ENCODE results near the gene GNG8.

Gene GNG8

DNA sequence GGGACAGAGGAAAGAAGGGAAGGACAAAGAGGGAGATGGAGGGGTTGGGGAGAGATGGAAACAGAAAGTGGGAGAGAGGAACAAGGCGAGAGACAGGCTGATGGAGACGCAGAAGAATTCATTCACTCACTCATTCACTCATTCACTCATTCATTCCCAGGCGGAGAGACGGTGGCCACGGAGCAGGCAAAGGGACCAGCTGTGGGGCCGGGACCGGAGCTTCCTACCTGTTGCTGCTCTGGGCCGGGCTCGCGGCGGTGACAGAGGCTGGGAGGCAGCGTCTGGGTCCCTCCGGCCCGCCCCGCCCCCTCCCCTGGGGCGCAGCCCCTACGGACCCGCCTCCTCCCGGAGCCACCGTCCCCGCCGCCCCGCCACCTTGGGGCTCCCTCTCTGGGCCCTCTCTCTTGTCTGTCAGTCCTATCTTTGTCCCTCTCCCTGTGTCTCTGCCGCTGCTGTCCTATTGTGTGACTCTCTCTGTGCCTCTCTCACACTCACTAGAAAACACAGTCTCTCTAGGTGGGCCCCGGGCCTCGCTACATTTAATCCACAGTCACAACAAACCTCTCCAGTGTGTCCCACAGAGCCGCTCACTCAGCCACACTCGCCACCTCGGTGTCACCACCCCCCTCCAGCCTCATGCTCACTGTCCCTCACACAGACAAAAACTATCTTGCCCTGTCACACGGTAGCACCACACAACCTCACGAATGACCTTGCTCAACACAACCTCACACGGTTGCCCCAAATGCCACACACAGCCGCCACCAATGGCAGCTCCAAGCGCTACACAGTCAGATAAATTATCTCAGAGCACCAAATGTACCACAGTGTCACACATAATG is at the start of gene GNG8:
Gene GNG8, minus strand, starts transcription at position 283 of the 842 bp plus-strand sequence. CDS start 1,520 bp downstream, outside the sequence.
- DNase-seq (ENCODE audit: low read depth) = no peak

DNA sequence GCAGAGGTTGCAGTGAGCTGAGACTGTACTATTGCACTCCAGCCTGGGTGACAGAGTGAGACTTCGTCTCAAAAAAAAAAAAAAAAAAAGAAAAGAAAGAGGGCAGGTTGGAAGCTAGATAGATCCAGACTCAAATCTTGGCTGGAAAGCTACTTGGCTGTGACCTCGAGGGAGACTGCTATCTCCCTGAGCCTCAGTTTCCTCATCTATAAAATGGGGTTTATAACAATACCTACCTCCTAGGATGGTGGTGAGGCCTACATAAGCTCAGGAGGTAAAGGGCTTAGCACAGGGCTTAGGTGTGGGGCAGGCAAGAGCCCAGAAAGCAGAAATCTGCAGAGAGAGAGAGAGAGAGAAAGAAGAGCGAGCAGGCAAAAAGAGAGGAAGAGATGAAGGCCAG is 49.2 kb upstream of the GNG8 start:
- DNase-seq (ENCODE audit: low read depth) = no peak

DNA sequence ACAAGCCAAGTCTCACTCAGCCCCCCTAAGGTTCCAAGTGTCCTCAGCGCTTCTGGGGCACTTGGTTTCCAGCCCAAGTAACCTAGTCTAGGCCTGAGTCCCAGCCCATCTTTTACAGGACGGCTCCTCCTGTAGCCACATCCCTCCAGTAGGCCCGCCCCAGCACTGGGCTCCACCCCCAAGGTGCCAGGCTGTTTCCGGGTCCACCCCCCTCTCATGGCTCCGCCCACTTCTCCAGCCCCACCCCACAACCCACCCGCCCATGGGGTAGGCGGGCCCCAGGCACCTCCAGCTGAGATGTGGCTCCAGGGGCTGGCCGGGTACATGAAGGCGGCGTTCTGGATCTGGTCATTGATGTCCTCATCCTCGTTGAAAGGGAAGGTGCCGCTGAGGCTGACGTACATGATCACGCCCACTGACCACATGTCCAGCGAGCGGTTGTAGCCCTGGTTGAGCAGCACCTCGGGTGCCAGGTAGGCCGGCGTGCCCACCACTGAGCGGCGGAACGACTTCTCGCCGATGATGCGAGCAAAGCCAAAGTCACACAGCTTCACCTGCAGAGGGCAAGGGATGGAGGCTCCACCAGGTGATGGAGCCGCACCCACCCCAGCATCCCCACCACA is 42.2 kb upstream of the GNG8 start:
- peak; percentile 31 for DNase-seq (ENCODE audit: low read depth)

DNA sequence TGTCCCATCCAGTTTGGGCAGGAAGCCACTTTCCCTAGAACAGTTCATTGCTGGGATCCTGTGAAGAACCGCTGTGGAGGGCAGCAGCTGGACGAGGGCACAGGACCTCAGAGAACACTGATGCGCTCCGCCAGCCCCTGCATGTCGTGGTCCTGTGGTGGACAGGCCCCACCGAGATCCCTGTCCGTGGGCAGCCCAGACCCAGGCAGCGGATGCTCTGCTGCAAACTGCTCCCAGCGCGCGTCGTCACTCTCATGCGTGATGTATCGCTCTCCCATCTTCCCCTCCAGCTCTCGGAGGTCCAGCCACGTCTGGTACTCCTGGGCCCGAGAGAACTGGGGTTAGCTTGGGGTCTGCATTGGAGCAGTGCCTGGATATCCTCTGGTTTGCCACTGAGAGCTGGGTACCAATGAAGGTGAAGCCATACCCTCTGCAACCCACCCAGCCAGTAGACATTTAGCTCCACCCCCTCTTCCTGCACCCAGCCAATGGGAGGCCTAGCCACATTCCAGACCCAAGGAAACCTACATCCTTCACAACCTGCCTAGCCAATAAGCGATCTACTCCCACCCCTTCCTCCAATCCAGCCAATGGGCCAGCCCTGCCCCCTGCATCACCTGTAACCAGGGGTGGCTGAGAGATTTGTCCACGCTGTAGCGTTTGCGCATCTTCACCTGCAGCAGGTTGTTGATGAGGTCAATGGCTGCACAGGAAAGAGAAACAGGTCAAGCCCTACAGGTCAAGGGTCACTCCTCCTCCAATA is 38.6 kb upstream of the GNG8 start:
- no peak for DNase-seq (ENCODE audit: low read depth)

DNA sequence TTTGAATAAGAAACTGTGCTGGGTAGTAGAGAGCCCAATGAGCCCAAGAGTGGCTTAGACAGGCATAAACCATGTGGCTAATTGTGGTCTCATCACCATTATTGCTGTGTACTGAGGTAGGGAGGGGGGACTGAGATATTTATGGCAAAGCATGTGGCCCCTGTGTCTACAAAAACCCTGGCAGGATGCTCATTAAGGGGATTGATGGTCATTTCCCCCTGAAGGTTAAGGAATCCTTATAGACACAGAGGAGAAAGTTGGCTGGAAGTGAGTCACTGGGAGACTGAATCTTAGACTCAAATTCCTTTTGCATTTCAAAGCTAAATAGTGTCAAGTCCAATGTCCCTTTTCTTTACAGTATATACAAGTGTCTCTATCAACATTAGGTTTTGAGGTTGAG is 34.8 kb upstream of the GNG8 start:
- no peak for DNase-seq (ENCODE audit: low read depth)

DNA sequence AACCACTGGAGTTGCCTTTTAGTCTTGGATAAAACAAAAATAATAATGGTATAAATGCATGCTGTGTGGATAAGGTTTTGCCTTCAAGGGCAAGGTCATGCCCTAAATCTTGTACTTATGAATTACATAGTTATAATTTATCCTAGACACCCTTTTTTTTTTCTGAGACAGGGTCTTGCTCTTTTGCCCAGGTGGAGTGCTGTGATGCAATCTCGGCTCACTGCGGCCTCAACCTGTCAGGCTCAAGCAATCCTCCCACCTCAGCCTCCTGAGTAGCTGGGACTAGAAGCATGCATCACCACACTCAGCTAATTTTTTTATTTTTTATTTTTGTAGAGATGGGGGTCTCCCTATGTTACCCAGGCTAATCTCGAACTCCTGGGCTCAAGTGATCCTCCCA is 32.7 kb upstream of the GNG8 start:
- DNase-seq (ENCODE audit: low read depth) = no peak

DNA sequence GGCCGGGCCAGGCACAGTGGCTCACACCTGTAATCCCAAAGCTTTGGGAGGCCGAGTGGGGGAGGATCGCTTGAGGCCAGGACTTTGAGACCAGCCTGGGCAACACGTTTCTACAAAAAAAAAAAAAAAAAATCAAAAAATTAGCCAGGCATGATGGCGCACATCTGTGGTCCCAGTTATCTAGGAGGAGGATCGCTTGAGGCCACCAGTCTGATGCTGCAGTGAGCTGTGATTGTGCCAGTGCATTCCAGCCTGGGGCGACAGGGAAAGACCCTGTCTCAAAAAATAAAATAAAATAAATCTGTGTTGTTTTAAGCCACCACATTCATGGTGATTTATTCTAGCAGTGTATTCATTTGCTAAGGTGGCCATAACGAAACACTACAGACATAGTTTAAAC is 29.1 kb upstream of the GNG8 start:
- DNase-seq (ENCODE audit: low read depth) = no peak

DNA sequence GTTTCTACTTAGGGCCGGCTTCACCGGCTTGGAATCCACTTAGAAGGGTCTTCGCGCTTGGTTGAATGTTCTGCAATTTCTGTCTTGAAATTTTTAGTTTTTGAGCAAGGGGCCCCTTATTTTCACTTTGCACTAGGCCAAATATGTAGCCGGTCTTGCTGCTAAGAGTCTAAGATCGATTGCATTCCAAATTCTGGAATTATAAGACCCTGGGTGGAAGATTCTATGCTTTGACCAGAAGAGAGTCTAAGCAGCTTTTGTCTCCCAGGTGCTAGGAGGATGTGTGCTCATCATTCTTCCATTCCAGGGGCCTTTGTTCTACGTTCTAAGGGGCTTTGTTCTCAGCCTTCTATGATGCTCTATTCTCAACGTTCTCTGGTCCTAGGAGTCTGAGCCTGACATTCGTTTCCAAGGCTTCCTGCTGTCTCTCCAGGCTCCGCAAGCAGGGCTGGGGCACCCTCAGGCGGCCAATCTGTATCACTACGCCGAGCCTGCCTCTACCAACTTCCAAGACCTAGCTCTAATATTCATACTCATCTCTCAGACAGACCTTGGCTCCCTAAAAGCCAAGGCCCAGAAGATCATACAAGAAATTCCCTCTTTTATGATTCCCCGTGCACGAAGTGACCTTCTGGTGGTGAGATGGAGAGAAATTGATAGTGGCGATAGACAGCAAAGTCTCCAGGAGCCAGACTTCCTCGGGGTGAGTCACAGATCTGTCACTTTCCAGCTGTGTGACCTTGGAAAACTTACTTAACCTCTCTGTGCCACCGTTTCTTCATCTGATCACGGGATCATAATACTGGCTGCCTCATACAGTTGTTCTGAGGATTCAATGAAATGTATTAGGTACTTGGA is 26.0 kb upstream of the GNG8 start:
- peak; percentile 65 for DNase-seq (ENCODE audit: low read depth)

DNA sequence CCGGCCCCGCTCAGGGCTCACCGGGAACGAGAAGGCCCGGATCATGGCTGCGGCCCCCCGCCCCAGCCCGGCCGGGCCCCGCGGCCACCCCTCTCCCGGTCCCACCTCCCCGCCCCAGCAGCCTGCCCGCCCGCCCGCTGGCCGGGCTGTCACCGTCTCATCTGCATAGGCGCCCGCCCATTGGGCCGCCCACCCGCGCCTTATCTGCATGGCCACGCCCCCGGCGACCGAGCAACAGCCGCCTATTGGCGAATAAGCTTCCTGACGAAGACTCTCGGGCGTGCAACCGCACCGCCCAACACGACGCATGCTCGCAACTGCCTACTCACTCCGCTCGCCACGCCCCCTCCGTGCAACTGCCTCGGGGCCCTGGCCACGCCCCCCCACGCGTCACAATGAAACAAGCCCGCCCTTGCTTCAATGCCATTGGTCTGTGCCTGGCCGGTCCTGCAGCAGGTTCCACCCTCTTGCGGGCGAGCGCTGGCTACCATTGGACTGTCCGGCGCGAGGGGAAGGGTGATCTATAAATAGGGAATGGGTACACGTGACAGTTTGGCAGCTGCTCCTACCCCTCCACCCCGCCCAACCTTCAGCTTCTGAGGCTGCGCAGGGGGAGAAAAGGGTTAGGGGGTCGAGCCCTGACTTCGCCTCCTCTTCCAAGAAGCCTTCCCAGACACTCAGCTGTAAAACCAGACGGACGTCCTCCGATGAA is 25.2 kb upstream of the GNG8 start, which contains the start of gene DACT3:
Gene DACT3, minus strand, starts transcription at position 163 of the 712 bp plus-strand sequence. Its CDS starts 118 bp downstream, at position 45.
- peak; percentile 100 for DNase-seq (ENCODE audit: low read depth)

DNA sequence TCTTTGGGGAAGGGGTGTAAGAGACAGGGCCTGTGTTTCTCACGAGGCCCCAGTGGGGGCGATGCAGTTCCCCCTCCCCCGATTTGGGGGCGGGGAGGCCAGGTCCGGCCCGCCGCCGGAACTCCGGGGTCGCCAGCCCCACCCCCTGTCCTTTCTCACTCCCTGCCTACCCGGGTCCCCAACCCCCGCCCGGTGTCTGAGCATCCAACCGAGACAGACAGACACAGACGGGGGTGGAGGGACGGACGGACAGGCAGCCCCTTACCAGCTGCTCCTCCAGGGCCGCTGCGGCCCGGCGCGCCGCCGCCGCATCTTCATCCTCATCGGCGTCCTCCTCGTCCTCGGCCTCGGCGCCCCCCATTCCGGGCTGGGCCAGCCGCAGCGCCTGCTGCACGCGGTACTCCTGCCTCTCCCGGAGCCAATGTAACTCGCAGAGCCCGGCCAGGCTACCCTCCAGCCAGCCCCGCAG is 24.6 kb upstream of the GNG8 start:
- no peak for DNase-seq (ENCODE audit: low read depth)

DNA sequence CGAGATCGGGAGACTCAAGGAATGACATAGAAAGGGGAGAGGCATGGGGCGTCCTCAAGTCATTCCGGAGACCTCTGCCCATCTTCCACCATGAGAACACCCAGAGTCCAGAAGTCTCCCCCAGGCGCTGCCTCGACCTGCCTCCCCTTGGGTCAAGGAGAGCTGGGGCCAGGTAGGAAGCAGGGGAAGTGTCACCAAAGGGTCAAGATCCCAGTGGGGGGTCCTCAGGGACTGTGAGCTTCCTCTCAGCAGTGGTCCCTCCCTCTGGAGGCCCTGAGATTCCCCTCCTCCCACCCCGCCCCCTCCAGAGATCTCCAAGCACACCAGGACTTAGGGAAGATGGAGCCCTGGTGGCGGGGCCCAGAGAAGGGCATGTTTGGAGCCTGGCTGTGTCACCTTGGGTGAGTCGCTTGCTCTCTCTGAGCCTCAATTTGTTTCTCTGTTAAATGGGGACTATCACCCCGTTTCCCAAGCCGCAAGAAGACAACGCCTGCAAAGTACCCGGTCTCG is 24.1 kb upstream of the GNG8 start:
- no peak for DNase-seq (ENCODE audit: low read depth)

DNA sequence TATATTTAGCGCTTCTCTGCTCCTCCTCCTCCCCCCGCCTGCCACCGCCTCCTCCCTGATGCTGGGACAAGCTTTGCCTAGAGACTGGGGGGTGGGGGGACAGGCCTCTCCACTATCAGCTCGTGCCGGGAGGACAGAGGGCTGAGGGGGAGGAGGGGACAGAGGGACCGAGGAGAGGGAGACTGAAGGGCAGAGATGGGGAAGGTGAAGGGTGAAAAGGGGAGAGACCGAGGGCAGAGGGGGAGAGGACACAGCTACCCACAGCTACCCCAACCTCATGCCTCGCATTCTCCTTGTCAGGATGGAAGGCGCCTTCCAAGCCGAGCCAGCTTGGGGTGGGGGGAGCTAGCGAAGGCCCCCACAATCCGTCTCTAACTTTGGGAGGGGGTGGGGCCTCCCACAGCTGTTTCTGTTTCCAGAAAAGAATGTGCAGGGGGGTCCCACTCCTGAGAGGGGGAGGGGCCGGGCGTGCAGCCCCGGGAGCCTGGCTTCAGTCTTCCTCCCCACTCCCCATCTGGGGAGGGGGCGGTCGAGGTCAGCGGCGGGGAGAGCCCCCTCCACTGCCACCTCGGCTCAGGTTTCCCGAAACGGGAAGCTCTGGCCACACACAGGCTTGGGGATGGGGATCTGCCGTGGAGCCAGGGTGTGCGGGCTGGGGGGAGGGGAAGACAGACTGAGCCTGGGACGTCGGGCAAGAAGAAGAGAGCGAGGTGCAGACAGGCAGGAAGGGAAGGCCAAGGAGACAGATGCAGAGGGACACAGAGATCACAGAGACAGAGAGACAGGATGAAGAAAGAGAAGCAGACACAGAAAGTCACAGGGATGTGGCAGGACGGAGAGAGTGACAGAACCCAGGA is 23.4 kb upstream of the GNG8 start:
- DNase-seq (ENCODE audit: low read depth) = no peak

DNA sequence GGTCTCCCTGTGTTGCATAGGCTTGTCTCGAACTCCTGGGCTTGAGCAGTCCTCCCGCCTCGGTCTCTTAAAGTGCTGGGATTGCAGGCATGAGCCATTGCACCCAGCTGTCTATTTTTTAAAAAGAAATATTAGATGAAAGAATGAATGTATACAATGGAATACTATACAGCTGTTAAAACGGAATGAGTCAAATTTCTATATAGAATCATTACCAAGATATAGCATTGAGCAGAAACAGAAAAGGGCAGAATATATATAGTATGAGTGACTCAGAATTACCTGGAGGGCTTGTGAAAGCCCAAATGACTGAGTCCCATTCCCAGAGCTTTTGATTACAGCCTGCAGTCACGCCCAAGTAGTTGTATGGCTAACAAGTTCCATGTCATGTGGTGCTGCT is 20.5 kb upstream of the GNG8 start:
- DNase-seq (ENCODE audit: low read depth) = no peak

DNA sequence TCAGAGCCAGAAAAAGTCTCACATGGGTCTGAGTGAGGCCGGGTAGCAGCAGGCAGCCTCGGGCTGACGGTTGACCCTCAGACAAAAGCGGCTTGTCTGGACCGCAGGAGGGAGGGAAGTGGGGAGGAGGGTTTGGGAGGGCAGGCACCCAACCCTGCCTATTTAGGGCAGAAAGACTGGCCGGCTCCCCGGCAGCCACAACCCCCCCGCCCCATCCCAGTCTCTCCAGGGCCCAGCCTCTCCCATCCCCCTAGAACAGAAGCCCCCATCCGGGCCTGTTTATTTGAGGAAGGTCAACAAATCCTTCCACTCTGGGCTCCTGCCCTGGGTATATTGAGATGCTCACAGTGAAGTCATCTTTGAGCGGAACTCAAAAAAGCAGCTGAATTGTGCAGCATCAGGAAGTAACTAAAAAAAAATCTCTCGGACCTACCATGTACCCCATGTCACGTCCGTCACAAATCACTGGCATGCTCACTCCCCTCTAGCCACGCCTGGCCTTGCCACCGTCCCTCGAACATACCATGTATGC is 18.7 kb upstream of the GNG8 start:
- DNase-seq (ENCODE audit: low read depth) = no peak

DNA sequence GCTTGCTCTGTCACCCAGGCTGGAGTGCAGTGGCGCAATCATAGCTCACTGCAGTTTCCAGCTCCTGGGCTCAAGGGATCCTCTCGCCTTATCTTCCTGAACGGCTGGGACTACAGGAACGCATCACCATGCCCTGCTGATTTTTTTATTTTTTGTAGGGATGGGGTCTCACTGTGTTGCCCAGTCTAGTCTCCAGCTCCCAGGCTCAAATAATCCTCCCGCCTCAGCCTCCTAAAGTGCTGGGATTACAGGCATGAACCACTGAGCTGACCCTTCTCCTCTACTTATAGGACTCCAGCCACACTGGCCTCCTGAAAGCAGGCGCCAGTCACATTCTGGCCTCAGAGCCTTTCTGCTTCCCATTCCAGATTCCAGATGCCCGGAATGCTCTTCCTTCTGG is 14.4 kb upstream of the GNG8 start:
- no peak for DNase-seq (ENCODE audit: low read depth)

DNA sequence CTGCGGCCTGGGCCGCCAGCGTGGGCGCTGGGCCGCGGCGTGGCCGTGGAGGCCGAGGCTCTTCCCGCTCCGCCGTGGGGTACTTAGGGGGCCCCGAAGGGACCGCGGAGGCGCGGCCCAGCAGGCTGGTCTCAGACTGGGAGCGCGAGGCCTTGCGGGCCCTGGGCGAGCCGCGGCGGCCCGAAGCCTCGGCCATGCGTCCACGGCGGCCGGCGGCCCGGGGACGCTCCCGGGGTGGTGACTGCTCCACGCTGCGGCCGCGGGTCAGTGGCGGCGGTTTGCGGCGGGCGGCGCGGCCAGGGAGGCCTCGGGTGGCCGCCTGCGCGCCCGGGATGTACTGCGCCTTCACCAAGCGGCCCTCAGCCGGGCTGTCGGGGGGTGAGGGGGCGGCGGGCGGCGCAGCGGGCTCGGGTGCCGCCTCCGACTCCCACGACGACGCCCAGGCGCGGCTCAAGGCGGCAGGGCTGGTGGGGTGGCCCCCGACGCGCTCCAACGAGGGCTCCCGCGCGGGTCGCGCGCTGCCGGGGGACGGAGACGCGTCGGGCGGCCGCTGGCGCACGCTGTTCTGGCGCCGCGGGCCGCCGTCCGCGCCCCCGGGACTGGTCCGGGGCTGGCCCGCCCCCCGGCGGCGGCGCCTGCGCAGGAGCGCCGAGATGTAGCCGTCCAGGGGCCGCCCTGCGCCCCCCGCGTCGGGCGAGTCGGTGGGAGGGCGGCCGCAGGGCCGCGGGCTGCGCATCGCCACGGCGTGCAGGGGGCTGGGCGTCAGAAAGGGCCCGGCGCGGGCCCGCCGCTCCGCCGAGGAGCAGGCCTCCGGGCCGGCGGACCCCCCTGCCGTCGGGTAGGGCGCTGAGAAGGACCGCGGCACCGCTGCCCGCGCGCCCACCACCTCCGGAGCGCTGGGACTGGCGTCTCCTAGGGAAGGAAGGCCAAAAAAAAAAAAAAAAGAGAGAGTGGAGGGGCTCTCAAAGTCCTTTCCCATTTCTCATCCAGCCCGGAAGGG is 13.3 kb upstream of the GNG8 start:
- DNase-seq (ENCODE audit: low read depth) = no peak

DNA sequence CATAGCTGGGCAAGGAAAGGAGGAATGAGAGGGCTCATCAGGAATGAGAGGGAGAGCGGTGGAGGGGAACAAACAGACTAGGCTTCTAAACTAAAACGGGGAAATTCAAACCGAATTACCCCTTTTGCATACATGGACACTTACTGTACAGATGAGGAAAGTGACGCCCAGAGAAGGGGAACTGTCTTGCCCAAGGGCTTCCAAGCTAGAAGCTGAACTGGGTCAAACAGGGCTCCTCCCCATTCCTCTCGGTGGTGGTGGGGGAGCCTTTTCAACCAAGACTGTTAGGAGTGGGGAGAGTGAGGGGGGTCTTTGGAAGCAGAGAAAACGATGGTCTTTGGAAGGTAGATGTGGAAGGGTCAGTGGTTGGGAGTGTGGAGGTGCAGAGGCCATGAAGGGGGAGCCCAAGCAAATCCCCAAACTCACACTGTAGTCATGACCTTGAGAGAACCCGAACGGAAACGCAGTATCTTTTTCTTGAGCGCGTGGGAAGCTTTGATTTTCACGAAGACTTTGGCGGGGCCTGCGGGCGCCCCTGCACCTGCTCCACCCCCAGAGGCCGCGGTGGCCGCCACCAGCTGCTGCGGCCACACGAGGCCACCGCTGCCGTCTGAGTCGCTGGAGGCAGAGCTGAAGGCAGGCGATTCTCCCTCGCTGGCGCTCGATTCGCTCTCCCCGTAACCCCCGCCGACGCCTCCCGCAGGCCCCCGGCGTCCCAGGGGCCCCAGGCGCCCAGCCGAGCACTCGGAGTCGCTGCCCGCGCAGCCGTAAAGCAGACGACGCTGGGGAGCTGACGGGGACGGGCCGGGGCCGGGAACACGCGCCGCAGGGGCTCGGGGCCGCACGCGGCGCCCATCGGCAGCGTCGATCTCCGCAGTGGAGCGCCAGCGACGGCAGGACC is 12.3 kb upstream of the GNG8 start:
- DNase-seq (ENCODE audit: low read depth) = no peak
